Right renal pelvis (tissue), 4 donors: ENCODE measurements around the gene TTBK2. TPM values are rescaled to one million over a fixed set of nuclear protein-coding genes. Genes with fewer than 3 reads are reported as not detected.

Source experiments
- DNase-seq, 4 donors: peaks; one replicate each; pipeline ENCODE4 v3.0.0-alpha.2; 2013; ENCODE audit warnings: low read depth in 4 of 4, low spot score in 3 of 4, missing footprints in 1 of 4
- polyA plus RNA-seq, 4 donors: library from polyadenylated mRNA; unstranded; fragments of 120-200 nt; gene quantifications; one replicate each; pipeline ENCODE4 v1.2.1, GENCODE V29; 2013; ENCODE audit not compliant: insufficient read length in 4 of 4

Gene TTBK2
- polyA plus RNA-seq, 4 donors = 8.8 to 11.7 (median 10.8) TPM

DNA sequence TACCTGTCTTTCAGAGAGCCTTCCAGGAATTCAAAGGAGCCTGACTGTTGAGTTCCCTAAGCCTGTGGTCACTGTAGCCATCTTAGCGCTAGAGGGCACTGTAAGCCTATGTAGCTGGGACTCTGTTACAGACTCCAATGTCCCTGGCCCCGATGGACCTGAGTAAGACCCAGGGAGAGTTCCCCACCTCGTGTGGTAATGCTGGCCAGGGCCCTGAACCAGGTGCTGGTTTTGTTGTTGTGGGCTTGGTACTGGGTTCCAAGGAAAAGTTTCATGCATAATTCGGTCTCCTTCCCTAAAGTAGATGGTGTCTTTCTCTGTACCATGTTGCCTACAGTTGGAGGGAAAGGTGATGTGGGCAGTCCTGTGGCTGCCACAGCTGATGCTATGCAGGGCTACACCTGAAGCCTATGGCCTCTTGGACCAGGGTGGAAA lies 216.1 kb downstream of the TTBK2 start:
- peak; percentile 37 to 49 (median 46) for DNase-seq

GRCh38 chr15:42696626-42697025 lies 224.0 kb downstream of the TTBK2 start:
- DNase-seq = no peak

DNA sequence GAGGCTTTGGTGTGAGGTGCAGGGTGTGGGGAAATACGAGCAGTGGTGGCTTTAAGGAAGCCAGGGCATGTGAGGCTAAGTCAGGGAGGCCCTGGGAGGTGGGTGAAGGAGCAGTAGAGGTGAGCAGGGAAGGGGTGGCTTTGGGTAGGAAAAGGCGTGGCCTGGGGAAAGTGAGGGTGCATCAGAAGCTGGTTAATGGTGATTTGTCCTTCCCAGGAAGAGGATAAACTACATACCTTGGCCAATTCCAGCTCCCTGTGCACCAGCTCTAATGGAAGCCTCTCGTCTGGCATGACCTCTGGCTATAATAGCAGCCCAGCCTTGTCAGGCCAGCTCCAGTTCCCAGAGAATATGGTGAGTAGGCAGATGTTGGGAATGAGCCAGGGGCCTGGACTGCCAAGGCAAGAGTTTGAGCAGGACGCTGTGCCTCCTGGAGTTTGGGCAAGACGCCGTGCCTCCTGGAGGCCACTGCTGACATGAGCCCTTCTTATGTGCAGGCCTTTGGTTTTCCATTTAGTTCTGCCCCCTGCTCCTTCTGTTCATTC lies 225.0 kb downstream of the TTBK2 start:
- no peak for DNase-seq

GRCh38 chr15:42694398-42694797 lies 226.2 kb downstream of the TTBK2 start:
- no peak for DNase-seq

DNA sequence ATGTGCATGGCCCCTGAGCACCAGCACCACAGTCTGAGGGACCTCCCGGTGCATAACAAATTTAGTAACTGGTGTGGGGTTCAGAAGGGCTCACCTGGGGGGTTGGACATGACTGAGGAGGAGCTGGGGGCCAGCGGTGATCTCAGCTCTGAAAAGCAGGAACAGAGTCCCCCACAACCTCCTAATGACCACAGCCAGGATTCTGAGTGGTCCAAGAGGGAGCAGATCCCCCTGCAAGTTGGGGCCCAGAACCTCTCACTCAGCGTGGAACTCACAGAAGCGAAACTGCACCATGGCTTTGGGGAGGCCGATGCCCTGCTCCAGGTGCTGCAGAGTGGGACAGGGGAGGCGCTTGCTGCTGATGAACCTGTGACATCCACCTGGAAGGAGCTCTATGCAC lies 226.6 kb downstream of the TTBK2 start:
- DNase-seq = no peak

DNA sequence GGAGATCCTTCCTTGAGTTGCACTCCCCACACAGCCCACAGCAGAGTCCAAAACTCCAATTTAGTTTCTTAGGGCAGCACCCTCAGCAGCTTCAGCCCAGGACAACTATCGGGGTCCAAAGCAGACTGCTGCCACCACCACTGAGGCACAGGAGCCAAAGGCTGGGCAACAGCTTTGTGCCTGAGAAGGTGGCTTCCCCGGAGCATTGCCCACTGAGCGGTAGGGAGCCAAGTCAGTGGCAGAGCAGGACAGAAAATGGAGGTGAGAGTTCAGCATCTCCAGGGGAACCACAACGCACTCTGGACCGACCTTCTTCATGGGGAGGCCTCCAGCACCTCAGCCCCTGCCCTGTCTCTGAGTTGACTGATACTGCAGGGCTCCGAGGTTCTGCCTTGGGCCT lies 227.1 kb downstream of the TTBK2 start:
- no peak for DNase-seq

GRCh38 chr15:42692997-42693396 lies 227.6 kb downstream of the TTBK2 start:
- DNase-seq = no peak

GRCh38 chr15:42692536-42692935 lies 228.0 kb downstream of the TTBK2 start:
- no peak for DNase-seq

DNA sequence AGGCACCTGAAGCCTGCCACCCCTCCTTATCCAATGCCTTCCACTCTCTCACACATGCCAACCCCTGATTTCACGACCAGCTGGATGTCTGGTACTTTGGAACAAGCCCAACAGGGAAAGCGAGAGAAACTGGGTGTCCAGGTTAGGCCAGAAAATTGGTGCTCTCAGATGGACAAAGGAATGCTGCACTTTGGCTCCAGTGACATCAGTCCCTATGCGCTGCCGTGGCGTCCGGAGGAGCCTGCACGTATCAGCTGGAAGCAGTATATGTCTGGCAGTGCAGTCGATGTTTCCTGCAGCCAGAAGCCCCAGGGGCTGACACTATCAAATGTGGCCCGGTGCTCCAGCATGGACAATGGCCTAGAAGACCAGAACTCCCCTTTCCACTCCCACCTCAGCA lies 228.8 kb downstream of the TTBK2 start:
- DNase-seq = no peak

- DNase-seq = no peak
Measured at GRCh38 chr15:42691308-42691707, 229.3 kb downstream of the TTBK2 start.

Other genes with a start within 250 kb of the TTBK2 start
- 10 to 100 TPM; 16.8 to 18.9 (median 17.4) TPM for gene CDAN1, start 183.7 kb downstream of the TTBK2 start, polyA plus RNA-seq
- 10 to 100 TPM; 20.8 to 25.8 (median 23.9) TPM for gene UBR1, start 185.3 kb upstream of the TTBK2 start, polyA plus RNA-seq
- 10 to 100 TPM; 14.8 to 17.7 (median 15.3) TPM for gene TMEM62, start 212.8 kb upstream of the TTBK2 start, polyA plus RNA-seq